OCI-LY1 (cell line): ENCODE results near the gene DCHS1.

ENCODE experiments used
- CTCF ChIP-seq: fragments of 200-600 bp; sonication (generic), shearing (Covaris generic); IDR thresholded peaks from 2 replicates; pipeline ENCODE4 v1.5.1; 2017; ENCODE audit warnings: mild to moderate bottlenecking, antibody characterized with exemption, low read length, moderate library complexity, mixed read lengths
- EZH2 ChIP-seq: fragments of 200-600 bp; sonication (generic), shearing (Covaris generic); IDR thresholded peaks from 2 replicates; pipeline ENCODE4 v1.8.0; 2017; ENCODE audit warnings: borderline replicate concordance, mixed run types, mild to moderate bottlenecking, antibody characterized with exemption, low read length, moderate library complexity, mixed read lengths

- TF ChIP-seq CTCF (no peak), EZH2 (no peak)
These were observed 24.8 kb downstream of the DCHS1 start for GRCh38 chr11:6630632-6631291.
